NCI-H460 (cell line): ENCODE data around the gene SEMA4B. TPM values are rescaled to one million over a fixed set of nuclear protein-coding genes. Genes with fewer than 3 reads are reported as not detected.
"Not testable (repeated sequence)": the region's sequence is repeated elsewhere in the genome, so short reads cannot be mapped to it uniquely, and the experiment has no call there.

ENCODE experiments used
- DNase-seq: peaks from one replicate; pipeline ENCODE4 v3.0.0-alpha.2; 2016; ENCODE audit warnings: low read depth; ENCODE audit errors: extremely low read depth
- total RNA-seq: library from RNA; depleted of rRNA; stranded (reverse); fragments of >200 nt; shearing (Covaris generic); gene quantifications from 2 replicates; pipeline ENCODE4 v1.2.3, GENCODE V29; 2014

The SEMA4B gene
- total RNA-seq, 1 experiment from 2014 or later = 14.4 TPM

- no peak for DNase-seq
Measured at GRCh38 chr15:90178468-90179435, 22.4 kb upstream of the SEMA4B start.

- DNase-seq = no peak
Measured at GRCh38 chr15:90181776-90182175, 19.4 kb upstream of the SEMA4B start.

GRCh38 chr15:90184119-90184785 lies 16.9 kb upstream of the SEMA4B start:
- DNase-seq = peak; percentile 63

GRCh38 chr15:90184786-90185704 lies 16.1 kb upstream of the SEMA4B start:
- peak; percentile 55 for DNase-seq

GRCh38 chr15:90187257-90187868 lies 13.8 kb upstream of the SEMA4B start:
- no peak for DNase-seq

GRCh38 chr15:90188065-90188464 lies 13.1 kb upstream of the SEMA4B start:
- not testable (repeated sequence) for DNase-seq

- no peak for DNase-seq
Measured at GRCh38 chr15:90188914-90189748, 12.0 kb upstream of the SEMA4B start.

GRCh38 chr15:90189781-90190467 lies 11.2 kb upstream of the SEMA4B start:
- no peak for DNase-seq

GRCh38 chr15:90190606-90191343 lies 10.4 kb upstream of the SEMA4B start:
- no peak for DNase-seq

- no peak for DNase-seq
Measured at GRCh38 chr15:90191344-90191687, 9.8 kb upstream of the SEMA4B start.

- DNase-seq = peak; percentile 57
Measured at GRCh38 chr15:90191794-90192509, 9.2 kb upstream of the SEMA4B start.

GRCh38 chr15:90192961-90193786 lies 8.0 kb upstream of the SEMA4B start:
- no peak for DNase-seq

GRCh38 chr15:90194655-90195054 lies 6.5 kb upstream of the SEMA4B start:
- DNase-seq = no peak

GRCh38 chr15:90200534-90201129 lies 498 bp upstream of the SEMA4B start:
- no peak for DNase-seq

- no peak for DNase-seq
Measured at GRCh38 chr15:90201944-90202375, 830 bp downstream of the SEMA4B start.

- DNase-seq = no peak
Measured at GRCh38 chr15:90202929-90203328, 1.8 kb downstream of the SEMA4B start.
